Measurements from ENCODE around the gene RALGPS1. TPM values are rescaled to one million over a fixed set of nuclear protein-coding genes. Genes with fewer than 3 reads are reported as not detected.

Gene RALGPS1
- total RNA-seq, 2 donors from 2014 or later: 15.3 to 79.4 TPM

GRCh38 chr9:126980231-126980630 lies 65.6 kb downstream of the RALGPS1 start:
- no peaks in the 10 kb centered on the region for H3K36me3 ChIP-seq (replicated peaks in 1 of 2; ENCODE audit: insufficient read depth in 1 of 2, low read depth in 2 of 2)
- H3K27ac ChIP-seq: no peak overlapping the region
- DNase-seq (no peak), ATAC-seq (no peak)
- no peaks in the 10 kb centered on the region for H3K27me3 ChIP-seq
- no peak for TF ChIP-seq CTCF (IDR thresholded peaks at IDR 0.05)
- no peak for TF ChIP-seq POLR2A (IDR thresholded peaks at IDR 0.05)
- no peaks in the 10 kb centered on the region for H3K4me1 ChIP-seq
- intact Hi-C loops (cut with DNase I): no loop called here
- no peak overlapping the region for H3K4me3 ChIP-seq
- no peaks in the 10 kb centered on the region for H3K9me3 ChIP-seq

- no peaks in the 10 kb centered on the region for H3K27me3 ChIP-seq
- intact Hi-C loops (cut with DNase I): no loop called here
- no peak overlapping the region for H3K4me3 ChIP-seq
- 93 to 100% methylated on average over 2 of the region's 2 CpGs for WGBS, 2 donors
- no peaks in the 10 kb centered on the region for H3K9me3 ChIP-seq
- no peaks in the 10 kb centered on the region for H3K4me1 ChIP-seq
- no peak overlapping the region for H3K27ac ChIP-seq
- no peak for ATAC-seq
- TF ChIP-seq CTCF (IDR thresholded peaks at IDR 0.05) (no peak), POLR2A (IDR thresholded peaks at IDR 0.05) (no peak)
- no peaks in the 10 kb centered on the region for H3K36me3 ChIP-seq (replicated peaks in 1 of 2; ENCODE audit: insufficient read depth in 1 of 2, low read depth in 2 of 2)
- no peak for DNase-seq
Measured at GRCh38 chr9:126981218-126981617, 66.6 kb downstream of the RALGPS1 start.

GRCh38 chr9:126982215-126983002 lies 67.8 kb downstream of the RALGPS1 start:
- no peak overlapping the region for H3K4me3 ChIP-seq
- no peak for DNase-seq
- TF ChIP-seq CTCF (IDR thresholded peaks at IDR 0.05): no peak
- no peak for TF ChIP-seq POLR2A (IDR thresholded peaks at IDR 0.05)
- intact Hi-C loops (cut with DNase I): no loop called here
- H3K9me3 ChIP-seq: no peaks in the 10 kb centered on the region
- ATAC-seq: no peak
- H3K27ac ChIP-seq: no peak overlapping the region
- H3K4me1 ChIP-seq: no peaks in the 10 kb centered on the region
- WGBS, 2 donors: 97% methylated on average over 5 of the region's 5 CpGs
- H3K36me3 ChIP-seq (replicated peaks in 1 of 2; ENCODE audit: insufficient read depth in 1 of 2, low read depth in 2 of 2): no peaks in the 10 kb centered on the region
- no peaks in the 10 kb centered on the region for H3K27me3 ChIP-seq

GRCh38 chr9:126983767-126984166 lies 69.2 kb downstream of the RALGPS1 start:
- H3K27ac ChIP-seq: no peak overlapping the region
- no peak overlapping the region for H3K4me3 ChIP-seq
- intact Hi-C loops (cut with DNase I): no loop called here
- H3K36me3 ChIP-seq (replicated peaks in 1 of 2; ENCODE audit: insufficient read depth in 1 of 2, low read depth in 2 of 2): no peaks in the 10 kb centered on the region
- no peak for TF ChIP-seq CTCF (IDR thresholded peaks at IDR 0.05)
- TF ChIP-seq POLR2A (IDR thresholded peaks at IDR 0.05): no peak
- no peaks in the 10 kb centered on the region for H3K9me3 ChIP-seq
- DNase-seq: no peak
- ATAC-seq: no peak
- no peaks in the 10 kb centered on the region for H3K27me3 ChIP-seq
- no peaks in the 10 kb centered on the region for H3K4me1 ChIP-seq
- WGBS, 2 donors: 91 to 97% methylated on average over 1 of the region's 1 CpG

- intact Hi-C loops (cut with DNase I): no loop called here
- peak in 2 of 4 donors; percentile 10 to 17 for DNase-seq
- Histone ChIP-seq H3K4me1 (no peaks in the 10 kb centered on the region), H3K36me3 (replicated peaks in 1 of 2; ENCODE audit: insufficient read depth in 1 of 2, low read depth in 2 of 2) (no peaks in the 10 kb centered on the region), H3K4me3 (no peak overlapping the region), H3K27ac (no peak overlapping the region), H3K9me3 (no peaks in the 10 kb centered on the region), H3K27me3 (no peaks in the 10 kb centered on the region)
- WGBS, 2 donors: 32 to 66% methylated on average over 3 of the region's 3 CpGs
- no peak for TF ChIP-seq CTCF (IDR thresholded peaks at IDR 0.05)
- no peak for TF ChIP-seq POLR2A (IDR thresholded peaks at IDR 0.05)
- ATAC-seq: peak; percentile 28
Measured at GRCh38 chr9:126984969-126985368, 70.4 kb downstream of the RALGPS1 start.
